Right kidney (tissue), 1 donor: Measurements from ENCODE around the gene ZNF512.
A peak's percentile ranks its signal among the peaks of the same experiment; 100 is the strongest.

Source experiments
- DNase-seq: peaks from one replicate; pipeline ENCODE4 v3.0.0-alpha.2; 2016

Gene ZNF512

GRCh38 chr2:27636766-27637165 is 53.9 kb downstream of the ZNF512 start:
- DNase-seq = no peak

DNA sequence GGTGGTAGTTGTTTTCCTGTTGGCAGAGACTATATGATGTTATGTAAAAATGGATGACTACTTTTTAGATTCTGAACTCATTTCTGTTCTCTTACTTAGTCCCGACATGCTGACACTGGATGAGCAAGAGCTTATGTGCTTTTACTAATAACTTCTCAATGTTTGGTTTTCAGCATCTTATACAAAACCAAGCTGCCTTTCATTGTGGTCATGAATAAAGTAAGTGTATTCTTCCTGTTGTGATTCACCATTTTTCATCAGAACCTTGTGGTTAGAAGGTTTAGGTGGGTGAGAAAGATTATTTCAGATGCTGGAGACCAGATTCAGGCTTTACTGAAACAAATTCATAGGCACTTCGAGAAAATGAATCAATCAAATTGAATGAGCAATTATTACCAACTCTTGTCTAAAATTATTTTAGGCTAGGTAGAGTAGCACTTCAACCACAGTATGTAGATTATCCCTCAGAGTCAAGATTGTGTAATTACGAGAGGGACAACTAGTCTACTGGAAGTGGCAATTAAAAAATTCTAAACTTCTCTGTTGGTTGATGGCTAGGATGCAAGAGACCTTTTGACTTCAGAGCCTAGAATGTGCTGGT is 55.3 kb downstream of the ZNF512 start:
- DNase-seq = no peak

DNA sequence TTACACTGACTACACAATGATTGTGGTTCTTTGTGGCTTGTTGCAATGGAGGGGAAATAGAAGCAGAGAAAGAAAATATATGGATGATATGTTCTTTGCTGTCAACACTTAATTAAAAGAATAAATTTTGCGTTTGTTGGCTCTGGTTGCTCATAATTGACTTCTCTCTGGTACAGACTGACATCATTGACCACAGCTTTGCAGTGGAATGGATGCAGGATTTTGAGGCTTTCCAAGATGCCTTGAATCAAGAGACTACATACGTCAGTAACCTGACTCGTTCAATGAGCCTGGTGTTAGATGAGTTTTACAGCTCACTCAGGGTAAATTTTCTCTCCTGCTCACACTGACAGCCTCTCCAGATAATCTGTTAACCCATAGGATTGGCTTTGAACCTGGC is 55.9 kb downstream of the ZNF512 start:
- DNase-seq = no peak

GRCh38 chr2:27640722-27641245 is 57.9 kb downstream of the ZNF512 start:
- DNase-seq = no peak

GRCh38 chr2:27645197-27645596 is 62.4 kb downstream of the ZNF512 start:
- DNase-seq = no peak

GRCh38 chr2:27647289-27647688 is 64.4 kb downstream of the ZNF512 start:
- DNase-seq = no peak

DNA sequence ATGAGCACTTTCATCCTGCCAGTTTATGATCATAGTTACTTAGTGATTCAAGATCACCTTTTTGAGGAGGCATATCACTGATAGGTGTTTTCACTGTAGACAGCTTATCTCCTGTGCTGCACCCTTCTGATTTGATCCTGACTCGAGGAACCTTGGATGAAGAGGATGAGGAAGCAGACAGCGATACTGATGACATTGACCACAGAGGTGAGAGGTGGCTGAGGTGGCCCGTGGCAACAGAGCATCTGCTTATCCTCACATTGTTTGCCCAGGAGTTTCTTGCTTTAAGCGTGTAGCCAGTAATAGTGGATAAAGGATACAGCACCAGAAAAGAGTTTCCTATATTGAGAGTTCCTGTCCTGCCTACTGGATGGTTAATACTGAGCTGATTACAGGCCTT is 64.9 kb downstream of the ZNF512 start:
- no peak for DNase-seq

- no peak for DNase-seq
These were observed 68.2 kb downstream of the ZNF512 start for GRCh38 chr2:27651056-27651455.

- DNase-seq = no peak
These were observed 69.5 kb downstream of the ZNF512 start for GRCh38 chr2:27652341-27652740.

GRCh38 chr2:27652790-27653189 is 69.9 kb downstream of the ZNF512 start:
- DNase-seq = no peak

DNA sequence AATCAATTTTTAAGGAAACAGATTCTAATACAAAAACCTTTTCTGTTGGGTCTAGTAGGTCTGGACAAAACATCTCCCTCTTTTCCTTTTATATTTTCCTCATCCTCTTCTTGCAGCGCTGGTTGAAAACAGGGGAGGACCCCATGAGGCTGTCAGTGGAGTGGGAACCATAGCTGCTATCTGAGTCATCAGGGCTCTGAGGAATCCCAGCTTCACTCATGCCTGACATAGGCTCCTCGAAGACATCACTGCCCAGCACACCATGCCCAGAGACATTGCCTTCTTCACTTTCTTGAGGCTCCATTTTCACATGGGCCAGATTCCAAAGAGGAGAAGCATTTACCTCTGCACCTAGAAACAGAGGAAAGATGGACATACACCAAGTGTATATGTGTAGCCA is 70.6 kb downstream of the ZNF512 start:
- no peak for DNase-seq

DNA sequence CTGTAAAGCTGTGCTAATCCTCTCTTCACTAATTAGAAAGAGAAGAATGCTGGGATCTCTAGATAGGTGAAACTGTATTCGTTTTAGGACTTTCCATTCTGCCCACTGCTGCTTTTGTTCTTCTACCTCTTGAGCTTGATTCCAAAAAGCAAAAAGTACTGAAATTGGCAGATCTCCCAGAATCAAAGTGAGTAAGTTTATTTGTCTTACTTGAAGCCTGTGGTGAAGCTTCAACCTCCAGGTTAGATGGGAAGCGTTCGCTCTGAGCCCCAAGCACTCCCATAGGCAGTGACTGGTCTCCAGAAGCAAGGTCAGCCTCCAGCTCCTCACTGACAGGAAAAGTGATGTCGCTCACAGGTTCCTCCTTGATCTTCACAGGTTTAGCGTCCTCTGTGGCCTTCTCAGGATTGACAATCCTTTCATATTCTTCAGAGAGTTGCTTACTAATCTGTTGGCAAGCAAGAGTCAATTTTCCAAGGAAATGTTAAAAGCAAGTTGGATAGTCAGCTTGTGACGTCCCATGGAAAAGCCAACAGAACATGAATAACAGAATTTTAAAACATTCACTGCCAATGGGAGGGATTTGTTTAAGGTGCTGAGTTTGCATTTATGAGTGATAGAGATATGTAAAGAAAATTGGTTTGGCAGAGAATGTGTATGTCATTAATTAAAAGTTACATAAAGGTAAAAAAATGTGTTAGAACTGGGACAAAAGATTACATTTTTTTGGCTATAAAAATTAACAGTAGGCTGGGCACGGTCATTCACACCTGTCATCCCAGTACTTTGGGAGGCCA is 72.5 kb downstream of the ZNF512 start:
- no peak for DNase-seq

- no peak for DNase-seq
These were observed 78.5 kb downstream of the ZNF512 start for GRCh38 chr2:27661371-27661770.

- DNase-seq = peak; percentile 96
These were observed 80.7 kb downstream of the ZNF512 start, which contains the start of the genes SLC4A1AP and SUPT7L for GRCh38 chr2:27663285-27664153. Gene SLC4A1AP (plus strand): TSS chr2:27663889. CDS start chr2:27663915, 26 bp downstream. Gene SUPT7L (minus strand): TSS chr2:27663614. CDS start chr2:27662192, 1,422 bp downstream.

DNA sequence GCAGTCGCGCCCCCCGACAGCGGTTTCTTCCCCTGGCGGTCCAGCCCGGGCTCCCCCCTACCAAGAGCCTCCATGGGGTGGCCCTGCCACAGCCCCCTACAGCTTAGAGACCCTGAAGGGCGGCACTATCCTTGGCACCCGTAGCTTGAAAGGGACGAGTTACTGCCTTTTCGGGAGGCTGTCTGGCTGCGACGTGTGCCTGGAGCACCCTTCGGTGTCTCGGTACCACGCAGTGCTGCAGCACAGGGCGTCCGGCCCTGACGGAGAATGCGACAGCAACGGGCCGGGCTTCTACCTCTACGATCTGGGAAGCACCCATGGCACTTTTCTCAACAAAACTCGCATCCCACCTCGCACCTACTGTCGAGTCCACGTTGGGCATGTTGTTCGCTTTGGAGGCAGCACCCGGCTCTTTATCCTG is 81.3 kb downstream of the ZNF512 start:
- no peak for DNase-seq

DNA sequence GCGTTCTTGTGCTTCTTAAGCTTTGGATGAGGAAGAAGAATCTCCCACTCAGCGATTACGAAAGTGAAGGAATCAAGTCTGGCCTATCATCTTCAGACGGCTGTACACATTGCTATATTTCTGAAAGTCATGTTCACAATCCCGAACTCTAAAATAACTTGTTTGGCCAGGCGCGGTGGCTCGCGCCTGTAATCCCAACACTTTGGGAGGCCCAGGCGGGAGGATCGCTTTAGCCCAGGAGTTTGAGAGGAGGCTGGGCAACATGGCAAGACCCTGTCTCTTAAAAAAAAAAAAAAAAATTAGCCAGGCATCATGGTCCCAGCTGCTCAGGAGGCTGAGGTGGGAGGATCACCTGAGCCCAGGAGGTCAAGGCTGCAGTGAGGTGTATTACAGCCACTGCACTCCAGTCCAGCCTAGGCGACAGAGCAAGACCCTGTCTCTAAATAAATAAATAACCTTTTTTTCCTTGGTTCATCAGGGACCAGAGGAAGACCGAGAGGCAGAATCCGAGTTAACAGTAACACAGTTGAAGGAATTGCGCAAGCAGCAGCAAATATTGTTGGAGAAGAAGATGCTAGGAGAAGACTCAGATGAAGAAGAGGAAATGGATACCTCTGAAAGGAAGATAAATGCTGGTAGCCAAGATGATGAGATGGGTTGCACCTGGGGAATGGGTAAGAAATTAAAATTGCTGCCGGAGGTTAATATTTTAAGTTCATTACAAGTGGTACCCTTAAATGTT is 82.0 kb downstream of the ZNF512 start:
- DNase-seq = no peak

DNA sequence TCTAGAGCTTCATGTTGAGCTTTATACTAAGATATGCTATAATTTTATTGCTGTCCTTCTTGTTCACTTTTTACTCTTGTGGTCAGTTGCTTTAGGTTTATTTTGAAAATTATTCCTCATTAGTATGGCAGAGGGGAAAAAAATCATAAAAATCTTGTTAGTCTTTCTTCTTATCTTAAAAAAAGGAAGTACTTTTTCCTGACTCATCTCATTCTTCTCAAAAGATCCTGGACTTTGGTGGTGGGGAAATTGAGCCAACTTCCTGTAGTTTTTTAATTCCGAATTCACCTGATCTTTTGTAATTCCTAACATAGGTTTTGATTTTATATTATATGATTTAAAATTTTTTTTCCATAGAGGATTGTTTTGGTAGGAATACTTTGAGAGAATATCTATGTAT is 84.6 kb downstream of the ZNF512 start:
- DNase-seq = no peak

GRCh38 chr2:27671235-27671634 is 88.4 kb downstream of the ZNF512 start:
- no peak for DNase-seq
